Measurements from ENCODE around the gene VAMP7.

DNA sequence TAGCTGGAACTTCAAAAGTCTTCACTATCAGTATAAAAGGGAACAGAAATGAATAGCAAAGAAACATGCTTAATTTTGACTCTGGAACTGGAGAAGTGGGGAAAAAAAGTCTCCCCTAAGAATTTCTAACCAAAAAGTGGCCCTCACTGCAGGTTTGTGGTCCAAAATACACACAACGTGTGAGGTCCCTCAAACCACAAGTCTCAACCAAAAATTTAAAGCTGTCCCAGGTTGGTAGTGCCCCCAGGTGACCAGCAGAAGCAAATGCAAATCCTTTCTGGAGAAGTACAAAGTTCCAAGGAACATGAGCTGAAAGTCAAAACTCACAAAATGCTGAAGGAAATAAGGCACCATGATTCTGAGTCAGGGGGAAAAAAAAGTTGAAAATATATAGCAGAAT, 23.6 kb upstream of the VAMP7 start:
- TF ChIP-seq POLR2A (IDR thresholded peaks at IDR 0.05; ENCODE audit: low read length) (no peak), GATA1 (IDR thresholded peaks at IDR 0.05; ENCODE audit: low read depth, low read length) (no peak)
